ENCODE results near the gene IKZF1. TPM values are rescaled to one million over a fixed set of nuclear protein-coding genes. Genes with fewer than 3 reads are reported as not detected.

The IKZF1 gene
- total RNA-seq, 1 experiment from 2014 or later = 0.77 TPM

DNA sequence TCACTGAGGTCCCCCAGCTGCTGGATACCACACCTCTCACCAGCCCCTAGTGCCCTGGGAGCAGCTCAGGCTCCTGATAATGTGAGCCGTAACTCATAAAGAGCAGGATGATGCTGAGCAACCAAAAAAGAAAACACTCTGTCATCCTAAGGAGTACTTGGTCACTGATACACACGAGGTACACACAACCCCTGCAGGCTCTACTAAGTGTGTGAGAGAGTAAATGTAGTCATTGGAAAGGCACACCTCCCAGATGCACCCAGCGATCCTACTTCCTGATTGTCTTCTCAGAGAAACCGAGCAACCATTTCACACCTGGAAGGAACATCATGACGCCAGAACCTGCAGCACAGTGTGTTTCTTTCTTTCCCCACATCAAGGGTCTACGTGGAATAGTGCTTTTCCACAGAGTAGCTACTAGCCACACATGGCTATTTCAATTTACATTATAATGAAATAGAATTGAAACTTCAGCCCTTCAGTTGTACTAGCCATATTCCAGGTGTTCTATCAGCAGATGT, 111.4 kb downstream of the IKZF1 start:
- in situ Hi-C loops (cut with HindIII; ENCODE audit: low pct_unique_long_range_greater_than_20kb, low sequenced_read_pairs) = no loop called here
- H3K27me3 ChIP-seq (ENCODE audit: control insufficient read depth, insufficient read depth, low read length) = no peaks in the 10 kb centered on the region
- H3K9me3 ChIP-seq (ENCODE audit: control insufficient read depth, insufficient read depth, low read depth, low read length) = no peaks in the 10 kb centered on the region
- no peak overlapping the region for H3K4me3 ChIP-seq (ENCODE audit: low read depth in 2 of 2, low read length in 2 of 2)
- no peaks in the 10 kb centered on the region for H3K36me3 ChIP-seq (ENCODE audit: control insufficient read depth, insufficient read depth, low read length)
- no peak for DNase-seq (ENCODE audit: low read depth, low spot score)
- BruUV-seq (replicated peaks) = no TSS peak
- H3K27ac ChIP-seq (ENCODE audit: low read length) = no peak overlapping the region
- no peak for ATAC-seq
- no peak for TF ChIP-seq TCF7L2 (IDR thresholded peaks at IDR 0.05; ENCODE audit: low read depth, low read length)
- TF ChIP-seq, protein P1, sequence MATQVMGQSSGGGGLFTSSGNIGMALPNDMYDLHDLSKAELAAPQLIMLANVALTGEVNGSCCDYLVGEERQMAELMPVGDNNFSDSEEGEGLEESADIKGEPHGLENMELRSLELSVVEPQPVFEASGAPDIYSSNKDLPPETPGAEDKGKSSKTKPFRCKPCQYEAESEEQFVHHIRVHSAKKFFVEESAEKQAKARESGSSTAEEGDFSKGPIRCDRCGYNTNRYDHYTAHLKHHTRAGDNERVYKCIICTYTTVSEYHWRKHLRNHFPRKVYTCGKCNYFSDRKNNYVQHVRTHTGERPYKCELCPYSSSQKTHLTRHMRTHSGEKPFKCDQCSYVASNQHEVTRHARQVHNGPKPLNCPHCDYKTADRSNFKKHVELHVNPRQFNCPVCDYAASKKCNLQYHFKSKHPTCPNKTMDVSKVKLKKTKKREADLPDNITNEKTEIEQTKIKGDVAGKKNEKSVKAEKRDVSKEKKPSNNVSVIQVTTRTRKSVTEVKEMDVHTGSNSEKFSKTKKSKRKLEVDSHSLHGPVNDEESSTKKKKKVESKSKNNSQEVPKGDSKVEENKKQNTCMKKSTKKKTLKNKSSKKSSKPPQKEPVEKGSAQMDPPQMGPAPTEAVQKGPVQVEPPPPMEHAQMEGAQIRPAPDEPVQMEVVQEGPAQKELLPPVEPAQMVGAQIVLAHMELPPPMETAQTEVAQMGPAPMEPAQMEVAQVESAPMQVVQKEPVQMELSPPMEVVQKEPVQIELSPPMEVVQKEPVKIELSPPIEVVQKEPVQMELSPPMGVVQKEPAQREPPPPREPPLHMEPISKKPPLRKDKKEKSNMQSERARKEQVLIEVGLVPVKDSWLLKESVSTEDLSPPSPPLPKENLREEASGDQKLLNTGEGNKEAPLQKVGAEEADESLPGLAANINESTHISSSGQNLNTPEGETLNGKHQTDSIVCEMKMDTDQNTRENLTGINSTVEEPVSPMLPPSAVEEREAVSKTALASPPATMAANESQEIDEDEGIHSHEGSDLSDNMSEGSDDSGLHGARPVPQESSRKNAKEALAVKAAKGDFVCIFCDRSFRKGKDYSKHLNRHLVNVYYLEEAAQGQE (IDR thresholded peaks at IDR 0.05; ENCODE audit: insufficient read depth in 1 of 2, low read depth in 2 of 2, low read length in 1 of 2) = no peak
- TF ChIP-seq POLR2AphosphoS5 (IDR thresholded peaks at IDR 0.05; ENCODE audit: low read depth, low read length) = no peak
- TF ChIP-seq, protein P2, sequence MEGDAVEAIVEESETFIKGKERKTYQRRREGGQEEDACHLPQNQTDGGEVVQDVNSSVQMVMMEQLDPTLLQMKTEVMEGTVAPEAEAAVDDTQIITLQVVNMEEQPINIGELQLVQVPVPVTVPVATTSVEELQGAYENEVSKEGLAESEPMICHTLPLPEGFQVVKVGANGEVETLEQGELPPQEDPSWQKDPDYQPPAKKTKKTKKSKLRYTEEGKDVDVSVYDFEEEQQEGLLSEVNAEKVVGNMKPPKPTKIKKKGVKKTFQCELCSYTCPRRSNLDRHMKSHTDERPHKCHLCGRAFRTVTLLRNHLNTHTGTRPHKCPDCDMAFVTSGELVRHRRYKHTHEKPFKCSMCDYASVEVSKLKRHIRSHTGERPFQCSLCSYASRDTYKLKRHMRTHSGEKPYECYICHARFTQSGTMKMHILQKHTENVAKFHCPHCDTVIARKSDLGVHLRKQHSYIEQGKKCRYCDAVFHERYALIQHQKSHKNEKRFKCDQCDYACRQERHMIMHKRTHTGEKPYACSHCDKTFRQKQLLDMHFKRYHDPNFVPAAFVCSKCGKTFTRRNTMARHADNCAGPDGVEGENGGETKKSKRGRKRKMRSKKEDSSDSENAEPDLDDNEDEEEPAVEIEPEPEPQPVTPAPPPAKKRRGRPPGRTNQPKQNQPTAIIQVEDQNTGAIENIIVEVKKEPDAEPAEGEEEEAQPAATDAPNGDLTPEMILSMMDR (IDR thresholded peaks at IDR 0.05) = no peak
- TF ChIP-seq SIN3A (IDR thresholded peaks at IDR 0.05; ENCODE audit: borderline replicate concordance, insufficient read depth, low read depth, low read length) = no peak
- no peaks in the 10 kb centered on the region for H3K4me1 ChIP-seq (ENCODE audit: control insufficient read depth, insufficient read depth, low read length)
- intact Hi-C loops (cut with micrococcal nuclease; ENCODE audit: unreplicated experiment) = no loop called here
- ChIA-PET CTCF (interaction anchor here (0.5 to 0.6 kb wide), 2 partner anchors 211 kb away, joined by 3 to 4 read pairs; no protein-coding TSS in a partner anchor), POLR2A (no interaction called here)

DNA sequence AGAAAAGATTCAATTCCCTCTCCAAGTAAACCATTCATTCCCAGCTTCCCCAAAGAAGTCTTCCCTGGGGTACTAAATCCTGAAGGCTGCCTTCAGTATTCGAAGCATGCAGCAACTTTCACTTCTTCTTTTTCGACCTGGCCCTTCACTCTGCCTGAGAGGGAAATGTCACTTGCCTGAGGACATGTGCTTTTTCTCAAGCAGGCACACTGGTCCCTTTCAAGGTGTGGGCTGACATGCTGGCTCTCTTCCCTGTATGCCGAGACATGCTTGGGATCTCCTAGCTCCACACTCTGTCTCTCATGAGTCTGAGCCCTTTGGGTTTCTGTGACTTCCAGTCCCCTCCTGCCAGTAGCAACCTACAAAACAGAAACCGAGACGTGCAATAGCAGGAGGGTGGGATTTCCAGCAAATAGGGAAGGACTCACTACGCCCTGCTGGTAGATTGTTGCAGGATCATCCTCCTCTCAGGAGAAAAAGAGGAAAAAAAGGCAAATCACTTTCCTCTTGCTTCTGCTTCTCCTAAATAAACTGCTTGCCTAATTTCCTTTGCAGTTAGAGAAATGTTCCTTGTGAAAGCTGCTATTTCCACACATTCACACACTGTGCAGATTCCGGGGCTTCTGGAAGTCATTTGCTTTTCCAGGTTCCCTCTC, 112.1 kb downstream of the IKZF1 start:
- DNase-seq (ENCODE audit: low read depth, low spot score) (no peak), ATAC-seq (no peak)
- no peaks in the 10 kb centered on the region for H3K9me3 ChIP-seq (ENCODE audit: control insufficient read depth, insufficient read depth, low read depth, low read length)
- H3K4me3 ChIP-seq (ENCODE audit: low read depth in 2 of 2, low read length in 2 of 2) = no peak overlapping the region
- H3K36me3 ChIP-seq (ENCODE audit: control insufficient read depth, insufficient read depth, low read length) = no peaks in the 10 kb centered on the region
- TF ChIP-seq, protein P1 (IDR thresholded peaks at IDR 0.05; ENCODE audit: insufficient read depth in 1 of 2, low read depth in 2 of 2, low read length in 1 of 2) = no peak
- TF ChIP-seq, protein P2 (IDR thresholded peaks at IDR 0.05) = no peak
- TF ChIP-seq TCF7L2 (IDR thresholded peaks at IDR 0.05; ENCODE audit: low read depth, low read length) (no peak), POLR2AphosphoS5 (IDR thresholded peaks at IDR 0.05; ENCODE audit: low read depth, low read length) (no peak), SIN3A (IDR thresholded peaks at IDR 0.05; ENCODE audit: borderline replicate concordance, insufficient read depth, low read depth, low read length) (no peak)
- H3K4me1 ChIP-seq (ENCODE audit: control insufficient read depth, insufficient read depth, low read length) = no peaks in the 10 kb centered on the region
- POLR2A ChIA-PET = no interaction called here
- in situ Hi-C loops (cut with HindIII; ENCODE audit: low pct_unique_long_range_greater_than_20kb, low sequenced_read_pairs) = no loop called here
- H3K27me3 ChIP-seq (ENCODE audit: control insufficient read depth, insufficient read depth, low read length) = no peaks in the 10 kb centered on the region
- CTCF ChIA-PET = interaction anchor here (0.5 kb wide), 1 partner anchor 211 kb away, joined by 3 read pairs; no protein-coding TSS in a partner anchor
- intact Hi-C loops (cut with micrococcal nuclease; ENCODE audit: unreplicated experiment) = no loop called here
- no TSS peak for BruUV-seq (replicated peaks)
- H3K27ac ChIP-seq (ENCODE audit: low read length) = no peak overlapping the region
